ENCODE measurements around the gene TTYH1. TPM values are rescaled to one million over a fixed set of nuclear protein-coding genes. Genes with fewer than 3 reads are reported as not detected.

The TTYH1 gene
- total and polyA plus RNA-seq, 9 donors, result 0.25 to 34.2 (median 1.8) TPM

GRCh38 chr19:54392105-54392504 lies 23.2 kb upstream of the TTYH1 start:
- TF ChIP-seq, protein P1, sequence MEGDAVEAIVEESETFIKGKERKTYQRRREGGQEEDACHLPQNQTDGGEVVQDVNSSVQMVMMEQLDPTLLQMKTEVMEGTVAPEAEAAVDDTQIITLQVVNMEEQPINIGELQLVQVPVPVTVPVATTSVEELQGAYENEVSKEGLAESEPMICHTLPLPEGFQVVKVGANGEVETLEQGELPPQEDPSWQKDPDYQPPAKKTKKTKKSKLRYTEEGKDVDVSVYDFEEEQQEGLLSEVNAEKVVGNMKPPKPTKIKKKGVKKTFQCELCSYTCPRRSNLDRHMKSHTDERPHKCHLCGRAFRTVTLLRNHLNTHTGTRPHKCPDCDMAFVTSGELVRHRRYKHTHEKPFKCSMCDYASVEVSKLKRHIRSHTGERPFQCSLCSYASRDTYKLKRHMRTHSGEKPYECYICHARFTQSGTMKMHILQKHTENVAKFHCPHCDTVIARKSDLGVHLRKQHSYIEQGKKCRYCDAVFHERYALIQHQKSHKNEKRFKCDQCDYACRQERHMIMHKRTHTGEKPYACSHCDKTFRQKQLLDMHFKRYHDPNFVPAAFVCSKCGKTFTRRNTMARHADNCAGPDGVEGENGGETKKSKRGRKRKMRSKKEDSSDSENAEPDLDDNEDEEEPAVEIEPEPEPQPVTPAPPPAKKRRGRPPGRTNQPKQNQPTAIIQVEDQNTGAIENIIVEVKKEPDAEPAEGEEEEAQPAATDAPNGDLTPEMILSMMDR (IDR thresholded peaks at IDR 0.05), result no peak
- TF ChIP-seq EP300 (IDR thresholded peaks at IDR 0.05) (no peak), POLR2A (IDR thresholded peaks at IDR 0.05) (no peak)
- no peak overlapping the region for H3K27ac ChIP-seq
- H3K9me3 ChIP-seq, result no peaks in the 10 kb centered on the region
- intact Hi-C loops (cut with DNase I), result no loop called here
- no peaks in the 10 kb centered on the region for H3K36me3 ChIP-seq
- no peak for DNase-seq
- H3K27me3 ChIP-seq, result no peaks in the 10 kb centered on the region
- WGBS, 3 donors, result 71 to 85% (median 72%) methylated on average over 5 of the region's 5 CpGs
- no peaks in the 10 kb centered on the region for H3K4me1 ChIP-seq (ENCODE audit: insufficient read depth)
- no peak overlapping the region for H3K4me3 ChIP-seq

- TF ChIP-seq POLR2A (IDR thresholded peaks at IDR 0.05) (no peak), EP300 (IDR thresholded peaks at IDR 0.05) (no peak)
- TF ChIP-seq, protein P1 (IDR thresholded peaks at IDR 0.05), result no peak
- H3K27me3 ChIP-seq, result no peaks in the 10 kb centered on the region
- no peaks in the 10 kb centered on the region for H3K9me3 ChIP-seq
- H3K36me3 ChIP-seq, result no peaks in the 10 kb centered on the region
- H3K27ac ChIP-seq, result no peak overlapping the region
- H3K4me1 ChIP-seq (ENCODE audit: insufficient read depth), result no peaks in the 10 kb centered on the region
- intact Hi-C loops (cut with DNase I), result no loop called here
- DNase-seq, result no peak
- 37 to 47% (median 42%) methylated on average over 16 of the region's 16 CpGs for WGBS, 3 donors
- H3K4me3 ChIP-seq, result no peak overlapping the region
Observed at GRCh38 chr19:54393381-54393780, 21.9 kb upstream of the TTYH1 start.

GRCh38 chr19:54395685-54396084 lies 19.6 kb upstream of the TTYH1 start:
- Histone ChIP-seq H3K36me3 (no peaks in the 10 kb centered on the region), H3K9me3 (no peaks in the 10 kb centered on the region), H3K4me3 (no peak overlapping the region), H3K27ac (no peak overlapping the region), H3K4me1 (ENCODE audit: insufficient read depth) (no peaks in the 10 kb centered on the region), H3K27me3 (no peaks in the 10 kb centered on the region)
- WGBS, 3 donors, result 74 to 88% (median 87%) methylated on average over 8 of the region's 8 CpGs
- no peak for DNase-seq
- intact Hi-C loops (cut with DNase I), result no loop called here
- TF ChIP-seq, protein P1 (IDR thresholded peaks at IDR 0.05), result no peak
- TF ChIP-seq POLR2A (IDR thresholded peaks at IDR 0.05), result no peak
- no peak for TF ChIP-seq EP300 (IDR thresholded peaks at IDR 0.05)

GRCh38 chr19:54399189-54399588 lies 16.1 kb upstream of the TTYH1 start:
- no peak for DNase-seq
- intact Hi-C loops (cut with DNase I), result no loop called here
- Histone ChIP-seq H3K4me3 (no peak overlapping the region), H3K36me3 (no peaks in the 10 kb centered on the region), H3K4me1 (ENCODE audit: insufficient read depth) (no peaks in the 10 kb centered on the region), H3K27me3 (no peaks in the 10 kb centered on the region), H3K9me3 (no peaks in the 10 kb centered on the region), H3K27ac (no peak overlapping the region)
- WGBS, 3 donors, result 34 to 56% (median 53%) methylated on average over 2 of the region's 2 CpGs
- TF ChIP-seq, protein P1 (IDR thresholded peaks at IDR 0.05), result no peak
- no peak for TF ChIP-seq POLR2A (IDR thresholded peaks at IDR 0.05)
- TF ChIP-seq EP300 (IDR thresholded peaks at IDR 0.05), result no peak
